BE2C (cell line): ENCODE data around the gene ANO6.

Experiments
- DNase-seq: peaks from one replicate; pipeline ENCODE4 v3.0.0-alpha.2; 2020
- H3K27me3 ChIP-seq: fragments of 250-450 bp; sonication (Bioruptor Pico); 2 replicates; pipeline ENCODE4 v1.5.1; 2020; ENCODE audit warnings: mild to moderate bottlenecking
- H3K36me3 ChIP-seq: fragments of 250-450 bp; sonication (Bioruptor Pico); 2 replicates; pipeline ENCODE4 v1.5.1; 2020; ENCODE audit warnings: mild to moderate bottlenecking
- H3K4me1 ChIP-seq: fragments of 250-450 bp; sonication (Bioruptor Pico); 2 replicates; pipeline ENCODE4 v1.5.1; 2020
- H3K4me3 ChIP-seq: 2 replicates; pipeline ENCODE4 v1.5.1; 2011; ENCODE audit warnings: low read depth, low read length
- H3K9me3 ChIP-seq: fragments of 250-450 bp; sonication (Bioruptor Pico); 2 replicates; pipeline ENCODE4 v1.5.1; 2020
- TF ChIP-seq, protein P1 (sequence below): IDR thresholded peaks from 2 replicates; pipeline ENCODE4 v1.5.1; 2012; ENCODE audit warnings: mild to moderate bottlenecking, low read depth, low read length

The ANO6 gene

DNA sequence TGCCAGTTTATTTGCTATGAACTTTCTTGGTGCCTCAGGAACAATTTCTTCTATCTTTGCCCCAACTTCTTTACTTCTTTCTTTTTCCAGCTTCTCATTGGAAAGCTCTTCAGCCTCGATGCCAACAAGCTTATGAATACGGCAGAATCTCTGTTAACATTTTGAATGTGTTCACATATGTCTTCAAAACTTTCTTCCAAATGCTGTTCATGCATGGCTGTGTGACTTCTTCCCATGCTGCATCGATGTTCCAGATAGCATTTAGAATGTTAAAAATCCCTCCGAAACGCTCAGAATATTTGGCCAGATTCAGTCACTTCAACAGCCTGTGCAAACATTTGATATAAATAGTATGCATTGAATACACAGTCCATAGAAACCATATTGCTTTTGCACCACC is 265.9 kb downstream of the ANO6 start:
- Histone ChIP-seq H3K9me3 (no peaks in the 10 kb centered on the region), H3K4me3 (no peak overlapping the region), H3K27me3 (no peaks in the 10 kb centered on the region), H3K4me1 (no peaks in the 10 kb centered on the region), H3K36me3 (no peaks in the 10 kb centered on the region)
- TF ChIP-seq, protein P1, sequence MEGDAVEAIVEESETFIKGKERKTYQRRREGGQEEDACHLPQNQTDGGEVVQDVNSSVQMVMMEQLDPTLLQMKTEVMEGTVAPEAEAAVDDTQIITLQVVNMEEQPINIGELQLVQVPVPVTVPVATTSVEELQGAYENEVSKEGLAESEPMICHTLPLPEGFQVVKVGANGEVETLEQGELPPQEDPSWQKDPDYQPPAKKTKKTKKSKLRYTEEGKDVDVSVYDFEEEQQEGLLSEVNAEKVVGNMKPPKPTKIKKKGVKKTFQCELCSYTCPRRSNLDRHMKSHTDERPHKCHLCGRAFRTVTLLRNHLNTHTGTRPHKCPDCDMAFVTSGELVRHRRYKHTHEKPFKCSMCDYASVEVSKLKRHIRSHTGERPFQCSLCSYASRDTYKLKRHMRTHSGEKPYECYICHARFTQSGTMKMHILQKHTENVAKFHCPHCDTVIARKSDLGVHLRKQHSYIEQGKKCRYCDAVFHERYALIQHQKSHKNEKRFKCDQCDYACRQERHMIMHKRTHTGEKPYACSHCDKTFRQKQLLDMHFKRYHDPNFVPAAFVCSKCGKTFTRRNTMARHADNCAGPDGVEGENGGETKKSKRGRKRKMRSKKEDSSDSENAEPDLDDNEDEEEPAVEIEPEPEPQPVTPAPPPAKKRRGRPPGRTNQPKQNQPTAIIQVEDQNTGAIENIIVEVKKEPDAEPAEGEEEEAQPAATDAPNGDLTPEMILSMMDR = no peak
- DNase-seq = no peak

DNA sequence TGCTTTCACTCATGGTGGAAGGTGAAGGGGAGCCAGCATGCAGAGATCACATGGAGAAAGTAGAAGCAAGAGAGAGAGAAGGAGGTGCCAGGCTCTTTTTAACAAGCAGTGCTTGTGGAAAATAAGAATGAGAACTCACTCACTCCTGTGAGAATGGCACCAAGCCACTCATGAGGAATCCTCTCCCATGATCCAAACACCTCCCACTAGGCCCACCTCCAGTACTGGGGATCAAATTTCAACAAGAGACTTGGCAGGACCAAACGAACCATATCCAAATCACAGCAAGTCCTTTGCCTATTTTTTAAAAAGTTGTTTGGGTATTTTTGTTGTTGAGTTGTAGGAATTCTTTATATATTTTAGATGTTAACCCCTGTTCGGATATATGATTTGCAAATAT is 267.7 kb downstream of the ANO6 start:
- Histone ChIP-seq H3K4me1 (no peaks in the 10 kb centered on the region), H3K9me3 (no peaks in the 10 kb centered on the region), H3K4me3 (no peak overlapping the region), H3K36me3 (no peaks in the 10 kb centered on the region), H3K27me3 (no peaks in the 10 kb centered on the region)
- DNase-seq = no peak
- TF ChIP-seq, protein P1 = no peak
